ENCODE results near the gene COL16A1.

The COL16A1 gene

GRCh38 chr1:31624731-31625514 lies 78.9 kb downstream of the COL16A1 start:
- no peak for DNase-seq (ENCODE audit: low read depth)

GRCh38 chr1:31624309-31624708 lies 79.5 kb downstream of the COL16A1 start:
- DNase-seq (ENCODE audit: low read depth) = no peak

GRCh38 chr1:31623365-31623764 lies 80.5 kb downstream of the COL16A1 start:
- no peak for DNase-seq (ENCODE audit: low read depth)

- no peak for DNase-seq (ENCODE audit: low read depth)
These were observed 81.7 kb downstream of the COL16A1 start for GRCh38 chr1:31621847-31622730.

GRCh38 chr1:31621498-31621820 lies 82.4 kb downstream of the COL16A1 start:
- DNase-seq (ENCODE audit: low read depth) = no peak

- no peak for DNase-seq (ENCODE audit: low read depth)
These were observed 83.0 kb downstream of the COL16A1 start for GRCh38 chr1:31620631-31621497.

- no peak for DNase-seq (ENCODE audit: low read depth)
These were observed 84.6 kb downstream of the COL16A1 start for GRCh38 chr1:31618916-31619846.

- no peak for DNase-seq (ENCODE audit: low read depth)
These were observed 85.7 kb downstream of the COL16A1 start for GRCh38 chr1:31617916-31618746.

- DNase-seq (ENCODE audit: low read depth) = no peak
These were observed 86.5 kb downstream of the COL16A1 start, which contains the start of gene HCRTR1 for GRCh38 chr1:31617218-31617915. HCRTR1 (plus strand) TSS chr1:31617689; CDS start chr1:31619193, 1,504 bp downstream.

- no peak for DNase-seq (ENCODE audit: low read depth)
These were observed 87.9 kb downstream of the COL16A1 start for GRCh38 chr1:31615939-31616338.

- no peak for DNase-seq (ENCODE audit: low read depth)
These were observed 88.4 kb downstream of the COL16A1 start for GRCh38 chr1:31615414-31615813.

GRCh38 chr1:31614414-31615005 lies 89.3 kb downstream of the COL16A1 start:
- DNase-seq (ENCODE audit: low read depth) = no peak

- DNase-seq (ENCODE audit: low read depth) = no peak
These were observed 94.2 kb downstream of the COL16A1 start for GRCh38 chr1:31609514-31610118.

GRCh38 chr1:31607360-31607759 lies 96.5 kb downstream of the COL16A1 start:
- DNase-seq (ENCODE audit: low read depth) = no peak

GRCh38 chr1:31605908-31606427 lies 97.8 kb downstream of the COL16A1 start:
- no peak for DNase-seq (ENCODE audit: low read depth)

Data from GM04503 (cell line).